Left kidney (tissue), 2 donors: ENCODE measurements around the gene PFDN1. TPM values are rescaled to one million over a fixed set of nuclear protein-coding genes. Genes with fewer than 3 reads are reported as not detected.
A peak's percentile ranks its signal among the peaks of the same experiment; 100 is the strongest.

Source experiments
- DNase-seq: peaks from one replicate; pipeline ENCODE4 v3.0.0-alpha.2; 2013
- polyA plus RNA-seq: library from polyadenylated mRNA; unstranded; fragments of 120-200 nt; gene quantifications from one replicate; pipeline ENCODE4 v1.2.1, GENCODE V29; 2013; ENCODE audit not compliant: insufficient read length

Gene PFDN1
- polyA plus RNA-seq, 1 donor = 112 TPM

GRCh38 chr5:140299056-140299455 is 3.8 kb downstream of the PFDN1 start:
- no peak for DNase-seq

GRCh38 chr5:140298183-140298601 is 4.7 kb downstream of the PFDN1 start:
- no peak for DNase-seq

- no peak for DNase-seq
These were observed 5.6 kb downstream of the PFDN1 start for GRCh38 chr5:140297283-140297682.

- no peak for DNase-seq
These were observed 6.6 kb downstream of the PFDN1 start for GRCh38 chr5:140296289-140296688.

- DNase-seq = peak; percentile 40
These were observed 7.5 kb downstream of the PFDN1 start for GRCh38 chr5:140295414-140295813.

GRCh38 chr5:140294753-140295152 is 8.1 kb downstream of the PFDN1 start:
- no peak for DNase-seq

- DNase-seq = no peak
These were observed 9.1 kb downstream of the PFDN1 start for GRCh38 chr5:140293849-140294100.

- no peak for DNase-seq
These were observed 9.6 kb downstream of the PFDN1 start for GRCh38 chr5:140293091-140293848.

- no peak for DNase-seq
These were observed 10.5 kb downstream of the PFDN1 start for GRCh38 chr5:140292212-140293036.

- no peak for DNase-seq
These were observed 14.9 kb downstream of the PFDN1 start for GRCh38 chr5:140287801-140288521.

- DNase-seq = no peak
These were observed 16.5 kb downstream of the PFDN1 start for GRCh38 chr5:140286424-140286823.

GRCh38 chr5:140284013-140284412 is 18.9 kb downstream of the PFDN1 start:
- DNase-seq = no peak

GRCh38 chr5:140282266-140282665 is 20.6 kb downstream of the PFDN1 start:
- DNase-seq = no peak

- DNase-seq = no peak
These were observed 27.1 kb downstream of the PFDN1 start for GRCh38 chr5:140275837-140276236.

- DNase-seq = no peak
These were observed 29.5 kb downstream of the PFDN1 start for GRCh38 chr5:140273401-140273877.

- DNase-seq = no peak
These were observed 32.9 kb downstream of the PFDN1 start for GRCh38 chr5:140270008-140270407.

- DNase-seq = no peak
These were observed 35.3 kb downstream of the PFDN1 start for GRCh38 chr5:140267559-140268018.

- no peak for DNase-seq
These were observed 35.7 kb downstream of the PFDN1 start for GRCh38 chr5:140267201-140267540.

- no peak for DNase-seq
These were observed 36.3 kb downstream of the PFDN1 start for GRCh38 chr5:140266471-140267200.

GRCh38 chr5:140265845-140266244 is 37.1 kb downstream of the PFDN1 start:
- DNase-seq = no peak

- DNase-seq = no peak
These were observed 40.1 kb downstream of the PFDN1 start for GRCh38 chr5:140262839-140263238.

- no peak for DNase-seq
These were observed 40.7 kb downstream of the PFDN1 start for GRCh38 chr5:140262221-140262620.
